Measurements from ENCODE around the gene TADA2B. TPM values are rescaled to one million over a fixed set of nuclear protein-coding genes. Genes with fewer than 3 reads are reported as not detected.

The TADA2B gene
- total and polyA plus RNA-seq, 9 of the 15 experiments (the other 6 are each of a cell fraction or from before 2014, with no cell fraction given), result 0.55 to 12.2 (median 7.5) TPM

DNA sequence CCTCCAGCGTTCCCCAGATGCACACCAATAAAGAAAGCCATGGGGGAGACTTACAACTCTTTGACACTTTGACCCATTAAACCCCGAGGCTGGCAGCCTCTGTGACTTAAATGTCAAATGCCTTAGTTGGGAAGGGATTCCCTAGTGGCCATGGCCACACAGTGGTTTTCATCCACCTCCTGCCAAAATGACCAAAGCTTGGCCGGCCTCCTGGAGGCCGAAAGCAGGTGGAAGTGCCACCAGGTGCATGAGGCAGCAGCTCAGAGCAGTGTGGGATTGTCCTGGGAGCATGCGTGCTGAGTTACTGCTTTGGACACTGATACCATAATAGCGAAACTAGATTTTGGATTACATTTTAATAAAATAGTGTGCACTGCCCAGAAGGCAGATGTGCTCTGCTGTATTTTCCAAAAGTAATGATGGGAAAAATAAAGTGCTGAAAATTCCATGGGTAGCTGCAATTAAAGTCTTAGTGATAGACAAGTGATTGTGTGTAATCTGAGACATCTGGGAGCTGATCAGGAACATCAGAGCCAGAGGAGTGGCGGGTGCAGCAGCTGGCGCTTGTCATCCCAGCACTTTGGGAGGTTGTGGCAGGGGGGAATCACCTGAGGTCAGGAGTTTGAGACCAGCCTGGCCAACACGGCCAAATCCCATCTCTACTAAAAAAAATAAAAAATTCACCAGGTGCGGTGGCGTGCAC, 39.8 kb upstream of the TADA2B start:
- TF ChIP-seq, protein P1, sequence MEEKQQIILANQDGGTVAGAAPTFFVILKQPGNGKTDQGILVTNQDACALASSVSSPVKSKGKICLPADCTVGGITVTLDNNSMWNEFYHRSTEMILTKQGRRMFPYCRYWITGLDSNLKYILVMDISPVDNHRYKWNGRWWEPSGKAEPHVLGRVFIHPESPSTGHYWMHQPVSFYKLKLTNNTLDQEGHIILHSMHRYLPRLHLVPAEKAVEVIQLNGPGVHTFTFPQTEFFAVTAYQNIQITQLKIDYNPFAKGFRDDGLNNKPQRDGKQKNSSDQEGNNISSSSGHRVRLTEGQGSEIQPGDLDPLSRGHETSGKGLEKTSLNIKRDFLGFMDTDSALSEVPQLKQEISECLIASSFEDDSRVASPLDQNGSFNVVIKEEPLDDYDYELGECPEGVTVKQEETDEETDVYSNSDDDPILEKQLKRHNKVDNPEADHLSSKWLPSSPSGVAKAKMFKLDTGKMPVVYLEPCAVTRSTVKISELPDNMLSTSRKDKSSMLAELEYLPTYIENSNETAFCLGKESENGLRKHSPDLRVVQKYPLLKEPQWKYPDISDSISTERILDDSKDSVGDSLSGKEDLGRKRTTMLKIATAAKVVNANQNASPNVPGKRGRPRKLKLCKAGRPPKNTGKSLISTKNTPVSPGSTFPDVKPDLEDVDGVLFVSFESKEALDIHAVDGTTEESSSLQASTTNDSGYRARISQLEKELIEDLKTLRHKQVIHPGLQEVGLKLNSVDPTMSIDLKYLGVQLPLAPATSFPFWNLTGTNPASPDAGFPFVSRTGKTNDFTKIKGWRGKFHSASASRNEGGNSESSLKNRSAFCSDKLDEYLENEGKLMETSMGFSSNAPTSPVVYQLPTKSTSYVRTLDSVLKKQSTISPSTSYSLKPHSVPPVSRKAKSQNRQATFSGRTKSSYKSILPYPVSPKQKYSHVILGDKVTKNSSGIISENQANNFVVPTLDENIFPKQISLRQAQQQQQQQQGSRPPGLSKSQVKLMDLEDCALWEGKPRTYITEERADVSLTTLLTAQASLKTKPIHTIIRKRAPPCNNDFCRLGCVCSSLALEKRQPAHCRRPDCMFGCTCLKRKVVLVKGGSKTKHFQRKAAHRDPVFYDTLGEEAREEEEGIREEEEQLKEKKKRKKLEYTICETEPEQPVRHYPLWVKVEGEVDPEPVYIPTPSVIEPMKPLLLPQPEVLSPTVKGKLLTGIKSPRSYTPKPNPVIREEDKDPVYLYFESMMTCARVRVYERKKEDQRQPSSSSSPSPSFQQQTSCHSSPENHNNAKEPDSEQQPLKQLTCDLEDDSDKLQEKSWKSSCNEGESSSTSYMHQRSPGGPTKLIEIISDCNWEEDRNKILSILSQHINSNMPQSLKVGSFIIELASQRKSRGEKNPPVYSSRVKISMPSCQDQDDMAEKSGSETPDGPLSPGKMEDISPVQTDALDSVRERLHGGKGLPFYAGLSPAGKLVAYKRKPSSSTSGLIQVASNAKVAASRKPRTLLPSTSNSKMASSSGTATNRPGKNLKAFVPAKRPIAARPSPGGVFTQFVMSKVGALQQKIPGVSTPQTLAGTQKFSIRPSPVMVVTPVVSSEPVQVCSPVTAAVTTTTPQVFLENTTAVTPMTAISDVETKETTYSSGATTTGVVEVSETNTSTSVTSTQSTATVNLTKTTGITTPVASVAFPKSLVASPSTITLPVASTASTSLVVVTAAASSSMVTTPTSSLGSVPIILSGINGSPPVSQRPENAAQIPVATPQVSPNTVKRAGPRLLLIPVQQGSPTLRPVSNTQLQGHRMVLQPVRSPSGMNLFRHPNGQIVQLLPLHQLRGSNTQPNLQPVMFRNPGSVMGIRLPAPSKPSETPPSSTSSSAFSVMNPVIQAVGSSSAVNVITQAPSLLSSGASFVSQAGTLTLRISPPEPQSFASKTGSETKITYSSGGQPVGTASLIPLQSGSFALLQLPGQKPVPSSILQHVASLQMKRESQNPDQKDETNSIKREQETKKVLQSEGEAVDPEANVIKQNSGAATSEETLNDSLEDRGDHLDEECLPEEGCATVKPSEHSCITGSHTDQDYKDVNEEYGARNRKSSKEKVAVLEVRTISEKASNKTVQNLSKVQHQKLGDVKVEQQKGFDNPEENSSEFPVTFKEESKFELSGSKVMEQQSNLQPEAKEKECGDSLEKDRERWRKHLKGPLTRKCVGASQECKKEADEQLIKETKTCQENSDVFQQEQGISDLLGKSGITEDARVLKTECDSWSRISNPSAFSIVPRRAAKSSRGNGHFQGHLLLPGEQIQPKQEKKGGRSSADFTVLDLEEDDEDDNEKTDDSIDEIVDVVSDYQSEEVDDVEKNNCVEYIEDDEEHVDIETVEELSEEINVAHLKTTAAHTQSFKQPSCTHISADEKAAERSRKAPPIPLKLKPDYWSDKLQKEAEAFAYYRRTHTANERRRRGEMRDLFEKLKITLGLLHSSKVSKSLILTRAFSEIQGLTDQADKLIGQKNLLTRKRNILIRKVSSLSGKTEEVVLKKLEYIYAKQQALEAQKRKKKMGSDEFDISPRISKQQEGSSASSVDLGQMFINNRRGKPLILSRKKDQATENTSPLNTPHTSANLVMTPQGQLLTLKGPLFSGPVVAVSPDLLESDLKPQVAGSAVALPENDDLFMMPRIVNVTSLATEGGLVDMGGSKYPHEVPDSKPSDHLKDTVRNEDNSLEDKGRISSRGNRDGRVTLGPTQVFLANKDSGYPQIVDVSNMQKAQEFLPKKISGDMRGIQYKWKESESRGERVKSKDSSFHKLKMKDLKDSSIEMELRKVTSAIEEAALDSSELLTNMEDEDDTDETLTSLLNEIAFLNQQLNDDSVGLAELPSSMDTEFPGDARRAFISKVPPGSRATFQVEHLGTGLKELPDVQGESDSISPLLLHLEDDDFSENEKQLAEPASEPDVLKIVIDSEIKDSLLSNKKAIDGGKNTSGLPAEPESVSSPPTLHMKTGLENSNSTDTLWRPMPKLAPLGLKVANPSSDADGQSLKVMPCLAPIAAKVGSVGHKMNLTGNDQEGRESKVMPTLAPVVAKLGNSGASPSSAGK (IDR thresholded peaks at IDR 0.05), result no peak
- TF ChIP-seq EZH2 (IDR thresholded peaks at IDR 0.05; ENCODE audit: borderline replicate concordance, low read depth, low read length) (no peak), YBX1 (IDR thresholded peaks at IDR 0.05) (no peak)
- WGBS (ENCODE audit: insufficient coverage, low coverage, missing lambda C conversion rate), result 86% methylated on average over 11 of the region's 11 CpGs

More for the DNA sequence above, 39.8 kb upstream of the TADA2B start:
- FAIRE-seq, result no peak
- no peak for ATAC-seq
- POLR2A ChIA-PET, result interaction anchor here (0.8 kb wide), 1 partner anchor 15 kb away, joined by 3 read pairs; no protein-coding TSS in a partner anchor
- Histone ChIP-seq H3K27me3 (ENCODE audit: control insufficient read depth in 2 of 2, insufficient read depth in 2 of 2, low read length in 2 of 2) (no peaks in the 10 kb centered on the region), H4K20me1 (replicated peaks; ENCODE audit: control insufficient read depth, insufficient read depth, low read length) (0 out of 2 replicates have a peak, but pooled peaks cover 5% of the 10 kb centered on the region), H3K9me1 (ENCODE audit: control insufficient read depth, insufficient read depth, low read length) (no peaks in the 10 kb centered on the region), H2AFZ (ENCODE audit: low read depth, low read length) (no peak overlapping the region), H3K9ac (ENCODE audit: insufficient read depth in 1 of 2, low read depth in 2 of 2, low read length in 2 of 2) (no peak overlapping the region), H3K4me1 (replicated peaks in 1 of 2; ENCODE audit: control insufficient read depth in 2 of 2, insufficient read depth in 2 of 2, low read length in 2 of 2) (peaks cover 4 to 7% of the 10 kb centered on the region in 2 experiments; a peak in 3 of 5 replicates), H3K4me2 (ENCODE audit: insufficient read depth, low read length) (no peak overlapping the region), H3K36me3 (ENCODE audit: control insufficient read depth, insufficient read depth, low read length) (peaks cover 94% of the 10 kb centered on the region), H3K9me3 (replicated peaks; ENCODE audit: control insufficient read depth, insufficient read depth, low read depth, low read length) (no peaks in the 10 kb centered on the region), H3K4me3 (no peak overlapping the region), H3K79me2 (ENCODE audit: control insufficient read depth, insufficient read depth, low read length) (no peaks in the 10 kb centered on the region), H3K27ac (ENCODE audit: extremely low read depth, low read depth, low read length) (no peak overlapping the region)
- intact Hi-C loops (cut with micrococcal nuclease) (no loop called here), in situ Hi-C loops (cut with MboI) (no loop called here)
- no TSS peak for BruUV-seq (replicated peaks)
- CTCF ChIA-PET (ENCODE audit: low intra/inter-chr PET ratio), result no interaction called here
- no peak for DNase-seq (ENCODE audit: extremely low read depth in 1 of 4, low spot score in 3 of 4)

All from K562 (cell line).